ENCODE results near the gene EXOSC2.
A peak's percentile ranks its signal among the peaks of the same experiment; 100 is the strongest.

EXOSC2 gene

DNA sequence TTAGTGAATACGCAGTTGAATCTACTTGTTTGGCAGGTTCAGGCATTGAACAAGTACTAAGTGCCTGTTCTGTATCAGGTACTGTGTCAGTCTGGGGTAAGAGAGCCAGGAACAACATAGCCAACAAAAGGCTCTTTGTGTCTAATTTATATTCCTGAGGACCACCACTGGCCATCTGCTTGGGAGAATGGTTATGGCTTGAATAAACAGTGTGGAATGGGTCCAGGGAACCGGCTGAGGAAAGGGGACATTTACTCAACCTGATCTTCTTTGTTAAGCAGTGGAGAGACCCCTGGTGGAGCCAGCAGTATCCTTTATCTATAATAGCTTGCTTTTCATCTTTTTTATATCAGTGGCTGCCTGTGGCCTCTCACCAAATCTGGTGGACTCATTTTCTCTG is 38.6 kb downstream of the EXOSC2 start:
- no peak overlapping the region for H3K4me3 ChIP-seq (ENCODE audit: low read depth, low read length)
- in situ Hi-C loops (cut with HindIII; ENCODE audit: low sequenced_read_pairs), result no loop called here
- no peak for DNase-seq (ENCODE audit: low read depth, low spot score)
- TF ChIP-seq, protein P1, sequence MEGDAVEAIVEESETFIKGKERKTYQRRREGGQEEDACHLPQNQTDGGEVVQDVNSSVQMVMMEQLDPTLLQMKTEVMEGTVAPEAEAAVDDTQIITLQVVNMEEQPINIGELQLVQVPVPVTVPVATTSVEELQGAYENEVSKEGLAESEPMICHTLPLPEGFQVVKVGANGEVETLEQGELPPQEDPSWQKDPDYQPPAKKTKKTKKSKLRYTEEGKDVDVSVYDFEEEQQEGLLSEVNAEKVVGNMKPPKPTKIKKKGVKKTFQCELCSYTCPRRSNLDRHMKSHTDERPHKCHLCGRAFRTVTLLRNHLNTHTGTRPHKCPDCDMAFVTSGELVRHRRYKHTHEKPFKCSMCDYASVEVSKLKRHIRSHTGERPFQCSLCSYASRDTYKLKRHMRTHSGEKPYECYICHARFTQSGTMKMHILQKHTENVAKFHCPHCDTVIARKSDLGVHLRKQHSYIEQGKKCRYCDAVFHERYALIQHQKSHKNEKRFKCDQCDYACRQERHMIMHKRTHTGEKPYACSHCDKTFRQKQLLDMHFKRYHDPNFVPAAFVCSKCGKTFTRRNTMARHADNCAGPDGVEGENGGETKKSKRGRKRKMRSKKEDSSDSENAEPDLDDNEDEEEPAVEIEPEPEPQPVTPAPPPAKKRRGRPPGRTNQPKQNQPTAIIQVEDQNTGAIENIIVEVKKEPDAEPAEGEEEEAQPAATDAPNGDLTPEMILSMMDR (IDR thresholded peaks at IDR 0.05; ENCODE audit: low read depth, low read length), result peak; percentile 25

DNA sequence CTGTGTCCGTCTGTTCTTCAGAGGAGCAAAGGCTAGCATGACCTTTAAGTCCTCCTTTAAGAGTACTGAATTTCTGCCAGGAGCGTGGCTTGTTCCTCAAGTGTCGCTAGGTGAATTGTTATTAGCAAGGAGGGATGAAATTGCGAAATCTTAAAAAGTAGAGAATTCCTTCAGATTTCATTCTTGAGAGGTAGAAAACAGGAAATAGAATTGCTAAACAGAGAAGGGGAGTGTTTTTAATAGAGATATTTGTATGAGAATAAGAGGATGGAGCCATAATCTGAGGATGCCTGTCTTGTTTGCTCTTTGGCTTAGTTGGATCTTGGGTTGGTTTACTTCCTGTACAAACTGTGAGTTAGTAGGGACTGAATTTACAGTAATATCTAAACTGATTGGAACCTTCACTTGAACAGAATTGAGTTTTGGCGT is 39.2 kb downstream of the EXOSC2 start:
- H3K4me3 ChIP-seq (ENCODE audit: low read depth, low read length), result no peak overlapping the region
- in situ Hi-C loops (cut with HindIII; ENCODE audit: low sequenced_read_pairs), result no loop called here
- no peak for DNase-seq (ENCODE audit: low read depth, low spot score)
- TF ChIP-seq, protein P1 (IDR thresholded peaks at IDR 0.05; ENCODE audit: low read depth, low read length), result no peak

DNA sequence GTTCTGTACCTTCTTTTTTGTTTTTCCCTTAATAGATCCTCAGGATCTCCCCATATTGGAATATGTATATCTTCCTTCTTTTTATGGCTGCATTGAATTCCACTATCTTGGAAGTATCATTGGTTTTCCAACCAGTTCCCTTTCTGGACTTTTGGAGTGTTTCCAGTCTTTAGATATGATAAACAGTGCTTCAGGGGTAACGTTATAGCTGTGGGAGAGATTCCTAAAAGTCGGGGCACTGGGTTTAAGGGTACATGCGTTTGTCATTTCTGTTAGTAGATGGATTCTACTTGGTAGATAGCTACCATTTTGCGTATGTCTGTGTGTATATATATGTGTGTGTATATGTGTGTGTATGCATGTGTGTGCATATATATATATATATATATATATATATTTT is 42.0 kb downstream of the EXOSC2 start:
- TF ChIP-seq, protein P1 (IDR thresholded peaks at IDR 0.05; ENCODE audit: low read depth, low read length), result no peak
- no peak for DNase-seq (ENCODE audit: low read depth, low spot score)
- in situ Hi-C loops (cut with HindIII; ENCODE audit: low sequenced_read_pairs), result no loop called here
- no peak overlapping the region for H3K4me3 ChIP-seq (ENCODE audit: low read depth, low read length)

DNA sequence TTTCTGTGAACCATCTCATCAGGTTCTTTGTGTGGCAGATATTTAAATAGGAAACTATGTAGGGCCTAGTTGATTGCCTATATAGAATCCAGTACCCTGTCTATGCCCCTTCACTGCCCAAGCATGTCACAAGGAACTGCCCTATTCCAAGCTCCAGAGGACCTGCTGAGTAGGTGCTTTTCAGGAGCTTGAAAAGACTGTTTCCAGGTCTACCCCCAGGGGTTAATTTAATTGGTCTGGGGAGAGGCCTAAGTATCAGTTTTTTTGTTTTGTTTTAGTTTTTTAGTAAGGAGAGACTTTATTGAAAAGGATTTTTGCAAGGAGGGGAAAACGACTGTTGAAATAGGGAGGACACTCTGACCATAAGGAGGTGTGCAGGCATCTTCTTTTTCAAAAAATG is 43.3 kb downstream of the EXOSC2 start:
- DNase-seq (ENCODE audit: low read depth, low spot score), result no peak
- H3K4me3 ChIP-seq (ENCODE audit: low read depth, low read length), result no peak overlapping the region
- TF ChIP-seq, protein P1 (IDR thresholded peaks at IDR 0.05; ENCODE audit: low read depth, low read length), result no peak
- in situ Hi-C loops (cut with HindIII; ENCODE audit: low sequenced_read_pairs), result no loop called here

DNA sequence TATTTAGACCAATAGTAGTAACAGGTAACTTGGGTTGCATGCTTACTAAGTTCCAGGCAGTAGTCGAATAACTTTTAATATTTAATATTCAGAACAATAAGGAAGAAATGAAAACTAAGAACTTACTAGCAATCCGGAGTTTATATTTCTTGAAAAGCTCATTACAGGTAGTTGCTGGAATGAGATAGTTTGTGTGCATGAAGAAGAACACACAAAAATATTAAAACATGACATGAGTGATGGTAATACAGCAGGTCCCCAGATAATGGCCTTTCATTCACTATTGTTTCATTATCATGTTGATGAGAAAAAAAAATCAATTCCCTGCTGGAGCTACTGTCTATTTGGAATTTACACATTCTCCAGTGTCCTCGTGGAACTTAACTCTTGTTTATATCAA is 44.7 kb downstream of the EXOSC2 start:
- DNase-seq (ENCODE audit: low read depth, low spot score), result no peak
- TF ChIP-seq, protein P1 (IDR thresholded peaks at IDR 0.05; ENCODE audit: low read depth, low read length), result no peak
- in situ Hi-C loops (cut with HindIII; ENCODE audit: low sequenced_read_pairs), result no loop called here
- H3K4me3 ChIP-seq (ENCODE audit: low read depth, low read length), result no peak overlapping the region

DNA sequence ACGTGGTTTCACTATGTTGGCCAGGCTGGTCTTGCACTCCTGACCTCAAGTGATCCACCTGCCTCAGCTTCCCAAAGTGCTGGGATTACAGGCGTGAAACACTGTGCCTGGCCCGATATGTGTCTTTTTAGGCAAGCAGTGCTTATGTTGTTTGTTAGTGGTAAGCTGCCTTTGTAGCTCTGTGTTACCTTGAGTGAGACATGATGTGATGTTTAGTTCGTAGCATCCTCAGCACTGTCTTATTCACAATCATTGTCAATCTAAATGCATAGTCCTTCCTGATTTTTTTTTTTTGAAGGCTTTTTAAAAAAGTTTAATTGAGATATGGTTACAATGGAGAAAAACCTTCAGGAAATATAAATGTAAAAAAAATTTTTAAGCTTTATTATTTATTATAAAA is 45.5 kb downstream of the EXOSC2 start:
- in situ Hi-C loops (cut with HindIII; ENCODE audit: low sequenced_read_pairs), result no loop called here
- DNase-seq (ENCODE audit: low read depth, low spot score), result no peak
- H3K4me3 ChIP-seq (ENCODE audit: low read depth, low read length), result no peak overlapping the region
- TF ChIP-seq, protein P1 (IDR thresholded peaks at IDR 0.05; ENCODE audit: low read depth, low read length), result no peak

Measured in astrocyte of the spinal cord (primary cell).